Right kidney (tissue), 1 donor: ENCODE measurements around the gene CLDN2.
"Not testable (repeated sequence)": the region's sequence is repeated elsewhere in the genome, so short reads cannot be mapped to it uniquely, and the experiment has no call there.

Experiments used
- DNase-seq: peaks from one replicate; pipeline ENCODE4 v3.0.0-alpha.2; 2016

Gene CLDN2

GRCh38 chrX:106957856-106958255, 37.7 kb downstream of the CLDN2 start:
- DNase-seq = no peak

- DNase-seq = no peak
Measured at GRCh38 chrX:106959901-106960300, 39.7 kb downstream of the CLDN2 start.

- DNase-seq = no peak
Measured at GRCh38 chrX:106963111-106963510, 42.9 kb downstream of the CLDN2 start.

DNA sequence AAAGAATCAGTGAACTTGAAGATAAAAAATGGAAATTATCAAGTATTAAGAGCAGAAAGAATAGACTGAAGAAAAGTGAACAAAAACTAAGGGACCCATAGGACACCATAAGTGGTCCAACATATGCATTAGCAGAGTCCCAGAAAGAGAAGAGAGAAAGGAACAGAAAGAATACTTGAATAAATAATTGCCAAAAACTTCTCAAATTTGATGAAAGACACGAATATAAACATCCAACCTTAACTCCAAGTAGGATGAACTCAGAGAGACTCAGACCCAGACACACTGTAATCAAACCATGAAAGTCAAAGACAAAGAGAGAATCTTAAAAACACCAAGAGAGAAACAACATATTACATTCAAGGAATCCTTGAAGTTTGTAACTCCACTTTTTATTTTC, 44.1 kb downstream of the CLDN2 start:
- DNase-seq = no peak

DNA sequence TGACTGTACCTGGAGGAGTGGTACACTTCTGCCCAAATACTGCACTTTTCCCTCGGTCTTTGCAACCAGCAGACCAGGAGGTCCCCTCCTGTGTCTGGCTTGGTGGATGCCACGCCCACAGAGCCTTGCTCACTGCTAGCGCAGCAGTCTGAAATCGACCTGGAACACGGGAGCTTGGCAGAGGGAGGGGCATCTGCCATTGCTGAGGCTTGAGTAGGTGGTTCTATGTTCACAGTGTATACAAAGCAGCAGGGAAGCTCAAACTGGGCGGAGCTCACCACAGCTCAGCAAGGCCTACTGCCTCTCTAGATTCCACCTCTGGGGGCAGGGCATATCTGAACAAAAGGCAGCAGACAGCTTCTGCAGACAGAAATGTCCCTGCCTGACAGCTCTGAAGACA, 46.3 kb downstream of the CLDN2 start:
- not testable (repeated sequence) for DNase-seq

GRCh38 chrX:106972896-106973295, 52.7 kb downstream of the CLDN2 start:
- no peak for DNase-seq

- DNase-seq = no peak
Measured at GRCh38 chrX:106973433-106974149, 53.4 kb downstream of the CLDN2 start.

- no peak for DNase-seq
Measured at GRCh38 chrX:106976416-106976815, 56.2 kb downstream of the CLDN2 start.
